Fibroblast of villous mesenchyme (primary cell): ENCODE measurements around the gene SLC19A1. TPM values are rescaled to one million over a fixed set of nuclear protein-coding genes. Genes with fewer than 3 reads are reported as not detected.

Experiments used
- DNase-seq: peaks from one replicate; pipeline ENCODE4 v3.0.0-alpha.2; 2010; ENCODE audit warnings: low read depth
- H3K4me3 ChIP-seq: 2 replicates; pipeline ENCODE4 v1.5.1; 2011; ENCODE audit warnings: low read depth, mild to moderate bottlenecking, low read length
- CTCF ChIP-seq: IDR thresholded peaks from 2 replicates; pipeline ENCODE4 v1.5.1; 2012; ENCODE audit warnings: low read depth, mild to moderate bottlenecking, low read length; ENCODE audit not compliant: insufficient read depth
- total RNA-seq: library from RNA; depleted of rRNA; stranded (reverse); fragments of >200 nt; gene quantifications from 2 replicates; pipeline ENCODE4 v1.2.3, GENCODE V29; 2012

Gene SLC19A1
- total RNA-seq, 1 donor = 6.5 TPM

- peak; percentile 89 for DNase-seq
- peak overlapping the region; percentile 12 for H3K4me3 ChIP-seq
- TF ChIP-seq CTCF = no peak
Observed at GRCh38 chr21:45471525-45472221, 70.6 kb downstream of the SLC19A1 start.

GRCh38 chr21:45470773-45471524 lies 71.3 kb downstream of the SLC19A1 start:
- TF ChIP-seq CTCF = no peak
- no peak overlapping the region for H3K4me3 ChIP-seq
- DNase-seq = peak; percentile 94

GRCh38 chr21:45470087-45470515 lies 72.1 kb downstream of the SLC19A1 start:
- no peak overlapping the region for H3K4me3 ChIP-seq
- TF ChIP-seq CTCF = no peak
- DNase-seq = peak; percentile 96

- TF ChIP-seq CTCF = no peak
- H3K4me3 ChIP-seq = no peak overlapping the region
- peak; percentile 54 for DNase-seq
Observed at GRCh38 chr21:45469273-45470086, 72.8 kb downstream of the SLC19A1 start.

- H3K4me3 ChIP-seq = no peak overlapping the region
- no peak for DNase-seq
- TF ChIP-seq CTCF = no peak
Observed at GRCh38 chr21:45468971-45469272, 73.3 kb downstream of the SLC19A1 start.

GRCh38 chr21:45468051-45468970 lies 73.9 kb downstream of the SLC19A1 start:
- no peak overlapping the region for H3K4me3 ChIP-seq
- no peak for DNase-seq
- no peak for TF ChIP-seq CTCF
